ENCODE data around the gene CORIN. TPM values are rescaled to one million over a fixed set of nuclear protein-coding genes. Genes with fewer than 3 reads are reported as not detected.

Gene CORIN
- polyA plus RNA-seq, 1 donor from 2014 or later = 0.25 TPM

DNA sequence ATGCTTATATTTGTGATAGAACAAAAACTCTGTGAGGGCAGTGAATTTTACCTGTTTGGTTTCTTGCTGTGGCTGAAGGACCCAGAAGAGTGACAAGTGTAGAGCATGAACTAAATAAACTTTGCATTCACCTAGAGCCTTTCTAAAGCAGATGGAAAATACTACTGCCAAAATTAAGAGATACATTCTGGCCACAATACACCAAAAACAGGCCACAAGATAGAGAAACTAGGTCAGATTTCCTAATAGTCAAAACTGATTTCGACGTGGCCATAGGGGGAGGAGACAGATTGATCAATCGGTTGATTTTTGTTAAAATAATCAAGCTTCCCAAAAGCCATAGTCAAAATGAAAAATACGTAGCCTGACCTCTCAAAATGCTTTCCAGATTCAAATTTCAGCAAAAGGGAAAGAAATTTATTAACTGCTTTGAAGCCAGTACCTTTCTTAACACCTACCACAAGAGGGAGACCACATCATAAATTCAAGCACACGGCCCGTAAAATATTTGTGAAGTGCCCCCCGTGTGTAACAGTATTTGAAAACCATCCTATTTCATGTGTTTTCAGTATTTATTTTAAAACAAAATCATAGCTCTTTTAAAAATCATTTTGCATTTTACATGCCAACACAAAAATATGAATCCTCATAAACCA, 132.4 kb downstream of the CORIN start:
- Histone ChIP-seq H4K20me1 (ENCODE audit: insufficient read depth) (no peaks in the 10 kb centered on the region), H3K27me3 (ENCODE audit: insufficient read depth, low read depth, low read length) (no peaks in the 10 kb centered on the region), H3F3A (ENCODE audit: insufficient read depth, low read length, poor library complexity, severe bottlenecking) (no peaks in the 10 kb centered on the region), H3K9me3 (ENCODE audit: low read length) (no peaks in the 10 kb centered on the region), H3K36me3 (ENCODE audit: insufficient read depth, low read length) (no peaks in the 10 kb centered on the region), H3K9ac (ENCODE audit: low read length) (no peak overlapping the region), H2AFZ (ENCODE audit: low read depth, low read length) (no peak overlapping the region), H3K27ac (ENCODE audit: low read length) (no peak overlapping the region), H3K9me2 (ENCODE audit: insufficient read depth, low read length) (no peaks in the 10 kb centered on the region), H3K4me3 (ENCODE audit: low read length) (no peak overlapping the region), H3K79me2 (replicated peaks; ENCODE audit: insufficient read depth, low read length) (no peaks in the 10 kb centered on the region), H3K4me2 (ENCODE audit: low read length) (no peak overlapping the region)
- TF ChIP-seq, protein P1, sequence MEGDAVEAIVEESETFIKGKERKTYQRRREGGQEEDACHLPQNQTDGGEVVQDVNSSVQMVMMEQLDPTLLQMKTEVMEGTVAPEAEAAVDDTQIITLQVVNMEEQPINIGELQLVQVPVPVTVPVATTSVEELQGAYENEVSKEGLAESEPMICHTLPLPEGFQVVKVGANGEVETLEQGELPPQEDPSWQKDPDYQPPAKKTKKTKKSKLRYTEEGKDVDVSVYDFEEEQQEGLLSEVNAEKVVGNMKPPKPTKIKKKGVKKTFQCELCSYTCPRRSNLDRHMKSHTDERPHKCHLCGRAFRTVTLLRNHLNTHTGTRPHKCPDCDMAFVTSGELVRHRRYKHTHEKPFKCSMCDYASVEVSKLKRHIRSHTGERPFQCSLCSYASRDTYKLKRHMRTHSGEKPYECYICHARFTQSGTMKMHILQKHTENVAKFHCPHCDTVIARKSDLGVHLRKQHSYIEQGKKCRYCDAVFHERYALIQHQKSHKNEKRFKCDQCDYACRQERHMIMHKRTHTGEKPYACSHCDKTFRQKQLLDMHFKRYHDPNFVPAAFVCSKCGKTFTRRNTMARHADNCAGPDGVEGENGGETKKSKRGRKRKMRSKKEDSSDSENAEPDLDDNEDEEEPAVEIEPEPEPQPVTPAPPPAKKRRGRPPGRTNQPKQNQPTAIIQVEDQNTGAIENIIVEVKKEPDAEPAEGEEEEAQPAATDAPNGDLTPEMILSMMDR (IDR thresholded peaks at IDR 0.05; ENCODE audit: poor library complexity, severe bottlenecking) = peak; percentile 32
- no peak for TF ChIP-seq MXI1 (conservative IDR thresholded peaks at IDR 0.05; ENCODE audit: poor library complexity, severe bottlenecking)

DNA sequence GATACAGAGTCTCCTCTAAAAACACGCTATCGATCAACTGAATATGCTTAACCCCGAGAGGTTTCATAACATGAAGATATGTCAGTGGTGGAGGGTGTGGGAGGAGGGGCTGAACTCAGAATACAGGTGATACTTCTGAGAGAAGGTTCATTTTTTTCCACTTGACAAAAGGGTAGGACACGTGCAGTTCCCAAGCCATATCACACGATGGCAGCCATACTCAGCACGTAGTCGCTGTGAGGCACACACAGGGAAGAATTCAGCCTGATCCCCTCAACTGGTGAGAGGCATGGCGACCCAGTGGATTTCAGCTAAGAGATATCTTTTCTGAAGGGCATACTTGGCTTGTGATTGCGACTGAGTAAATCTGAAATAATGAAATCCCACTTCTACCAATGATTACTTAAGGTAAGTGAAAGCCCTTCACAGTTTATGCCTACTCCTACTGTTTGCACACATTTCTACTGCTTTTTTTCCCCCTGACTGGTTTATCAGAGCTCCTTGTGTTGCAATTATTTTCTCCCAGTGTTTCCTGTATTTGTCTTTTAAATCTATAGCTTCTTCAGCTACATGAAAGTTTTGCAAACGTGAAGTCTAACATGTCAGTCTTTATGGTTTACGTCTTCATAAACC, 133.1 kb downstream of the CORIN start:
- Histone ChIP-seq H3K79me2 (replicated peaks; ENCODE audit: insufficient read depth, low read length) (no peaks in the 10 kb centered on the region), H3K9me3 (ENCODE audit: low read length) (no peaks in the 10 kb centered on the region), H3K36me3 (ENCODE audit: insufficient read depth, low read length) (no peaks in the 10 kb centered on the region), H3K9me2 (ENCODE audit: insufficient read depth, low read length) (no peaks in the 10 kb centered on the region), H3K9ac (ENCODE audit: low read length) (no peak overlapping the region), H3K27me3 (ENCODE audit: insufficient read depth, low read depth, low read length) (no peaks in the 10 kb centered on the region), H3K27ac (ENCODE audit: low read length) (no peak overlapping the region), H3K4me3 (ENCODE audit: low read length) (no peak overlapping the region), H3F3A (ENCODE audit: insufficient read depth, low read length, poor library complexity, severe bottlenecking) (no peaks in the 10 kb centered on the region), H3K4me2 (ENCODE audit: low read length) (no peak overlapping the region), H4K20me1 (ENCODE audit: insufficient read depth) (no peaks in the 10 kb centered on the region), H2AFZ (ENCODE audit: low read depth, low read length) (no peak overlapping the region)
- TF ChIP-seq, protein P2, sequence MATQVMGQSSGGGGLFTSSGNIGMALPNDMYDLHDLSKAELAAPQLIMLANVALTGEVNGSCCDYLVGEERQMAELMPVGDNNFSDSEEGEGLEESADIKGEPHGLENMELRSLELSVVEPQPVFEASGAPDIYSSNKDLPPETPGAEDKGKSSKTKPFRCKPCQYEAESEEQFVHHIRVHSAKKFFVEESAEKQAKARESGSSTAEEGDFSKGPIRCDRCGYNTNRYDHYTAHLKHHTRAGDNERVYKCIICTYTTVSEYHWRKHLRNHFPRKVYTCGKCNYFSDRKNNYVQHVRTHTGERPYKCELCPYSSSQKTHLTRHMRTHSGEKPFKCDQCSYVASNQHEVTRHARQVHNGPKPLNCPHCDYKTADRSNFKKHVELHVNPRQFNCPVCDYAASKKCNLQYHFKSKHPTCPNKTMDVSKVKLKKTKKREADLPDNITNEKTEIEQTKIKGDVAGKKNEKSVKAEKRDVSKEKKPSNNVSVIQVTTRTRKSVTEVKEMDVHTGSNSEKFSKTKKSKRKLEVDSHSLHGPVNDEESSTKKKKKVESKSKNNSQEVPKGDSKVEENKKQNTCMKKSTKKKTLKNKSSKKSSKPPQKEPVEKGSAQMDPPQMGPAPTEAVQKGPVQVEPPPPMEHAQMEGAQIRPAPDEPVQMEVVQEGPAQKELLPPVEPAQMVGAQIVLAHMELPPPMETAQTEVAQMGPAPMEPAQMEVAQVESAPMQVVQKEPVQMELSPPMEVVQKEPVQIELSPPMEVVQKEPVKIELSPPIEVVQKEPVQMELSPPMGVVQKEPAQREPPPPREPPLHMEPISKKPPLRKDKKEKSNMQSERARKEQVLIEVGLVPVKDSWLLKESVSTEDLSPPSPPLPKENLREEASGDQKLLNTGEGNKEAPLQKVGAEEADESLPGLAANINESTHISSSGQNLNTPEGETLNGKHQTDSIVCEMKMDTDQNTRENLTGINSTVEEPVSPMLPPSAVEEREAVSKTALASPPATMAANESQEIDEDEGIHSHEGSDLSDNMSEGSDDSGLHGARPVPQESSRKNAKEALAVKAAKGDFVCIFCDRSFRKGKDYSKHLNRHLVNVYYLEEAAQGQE (IDR thresholded peaks at IDR 0.05; ENCODE audit: borderline replicate concordance) = no peak
- TF ChIP-seq POLR2AphosphoS5 (IDR thresholded peaks at IDR 0.05) = no peak
- no peak for TF ChIP-seq EP300 (conservative IDR thresholded peaks at IDR 0.05; ENCODE audit: poor library complexity, severe bottlenecking)
- TF ChIP-seq SMC3 (conservative IDR thresholded peaks at IDR 0.05; ENCODE audit: poor library complexity) = peak; percentile 83
- peak; percentile 80 for TF ChIP-seq RAD21 (conservative IDR thresholded peaks at IDR 0.05)
- TF ChIP-seq EZH2 (IDR thresholded peaks at IDR 0.05; ENCODE audit: borderline replicate concordance, insufficient read depth, low read length, poor library complexity, severe bottlenecking) = no peak
- TF ChIP-seq, protein P1 (IDR thresholded peaks at IDR 0.05; ENCODE audit: poor library complexity, severe bottlenecking) = peak; percentile 76
- TF ChIP-seq TAF1 (IDR thresholded peaks at IDR 0.05; ENCODE audit: low read depth) = no peak
- no peak for TF ChIP-seq MXI1 (conservative IDR thresholded peaks at IDR 0.05; ENCODE audit: poor library complexity, severe bottlenecking)
